Dermis microvascular lymphatic vessel endothelial cell (primary cell): ENCODE results near the gene SMARCC1. TPM values are rescaled to one million over a fixed set of nuclear protein-coding genes. Genes with fewer than 3 reads are reported as not detected.
"Not testable (repeated sequence)": the region's sequence is repeated elsewhere in the genome, so short reads cannot be mapped to it uniquely, and the experiment has no call there.

ENCODE experiments used
- DNase-seq, 2 donors: peaks; one replicate each; pipeline versions ENCODE4 v3.0.0 to v3.0.0-alpha.2; 2010; ENCODE audit warnings: low read depth in 2 of 2
- total RNA-seq: library from RNA; depleted of rRNA; stranded (reverse); fragments of >200 nt; gene quantifications from 2 replicates; pipeline ENCODE4 v1.2.1, GENCODE V29; 2014

Gene SMARCC1
- 25.7 and 27.2 TPM in 2 replicates for total RNA-seq

- peak; percentile 93 to 98 for DNase-seq
These were observed at the start of gene SMARCC1 for GRCh38 chr3:47781685-47782445. Gene SMARCC1, minus strand, starts transcription at chr3:47781893. Its CDS starts 96 bp downstream, at chr3:47781797.

GRCh38 chr3:47829482-47829881 is 47.8 kb upstream of the SMARCC1 start:
- DNase-seq = not testable (repeated sequence)

GRCh38 chr3:47825590-47825989 is 43.9 kb upstream of the SMARCC1 start:
- no peak for DNase-seq

GRCh38 chr3:47824541-47825473 is 43.1 kb upstream of the SMARCC1 start:
- DNase-seq = peak; percentile 66 to 90

GRCh38 chr3:47817609-47818008 is 35.9 kb upstream of the SMARCC1 start:
- DNase-seq = no peak

- DNase-seq = no peak
These were observed 32.0 kb upstream of the SMARCC1 start for GRCh38 chr3:47813551-47814177.

- no peak for DNase-seq
These were observed 22.9 kb upstream of the SMARCC1 start for GRCh38 chr3:47804577-47804976.

GRCh38 chr3:47803480-47804025 is 21.9 kb upstream of the SMARCC1 start:
- DNase-seq = peak in 1 of 2 donors; percentile 8

- DNase-seq = peak in 1 of 2 donors; percentile 90
These were observed 21.2 kb upstream of the SMARCC1 start, which contains the start of gene DHX30 for GRCh38 chr3:47802734-47803479. Gene DHX30, plus strand, starts transcription at chr3:47803138. Its CDS starts 7,546 bp downstream, at chr3:47810684.

GRCh38 chr3:47799733-47800132 is 18.0 kb upstream of the SMARCC1 start:
- peak in 1 of 2 donors; percentile 14 for DNase-seq

- DNase-seq = no peak
These were observed 12.9 kb upstream of the SMARCC1 start for GRCh38 chr3:47794544-47794943.

GRCh38 chr3:47792699-47793098 is 11.0 kb upstream of the SMARCC1 start:
- DNase-seq = no peak

GRCh38 chr3:47791193-47791855 is 9.6 kb upstream of the SMARCC1 start:
- DNase-seq = no peak

- no peak for DNase-seq
These were observed 2.0 kb upstream of the SMARCC1 start for GRCh38 chr3:47783673-47784072.

GRCh38 chr3:47782446-47783308 is 984 bp upstream of the SMARCC1 start:
- DNase-seq = no peak

GRCh38 chr3:47780741-47781684 is 680 bp downstream of the SMARCC1 start:
- DNase-seq = peak in 1 of 2 donors; percentile 58

- no peak for DNase-seq
These were observed 2.9 kb downstream of the SMARCC1 start for GRCh38 chr3:47778746-47779145.

GRCh38 chr3:47772788-47773187 is 8.9 kb downstream of the SMARCC1 start:
- DNase-seq = no peak
